ENCODE measurements around the gene MEIS2. TPM values are rescaled to one million over a fixed set of nuclear protein-coding genes. Genes with fewer than 3 reads are reported as not detected.

MEIS2 gene
- total RNA-seq: 10 to 100 TPM in 3 of 4 donors, 1 to 10 TPM in 1; 9.0 to 18.5 (median 16.3) TPM

DNA sequence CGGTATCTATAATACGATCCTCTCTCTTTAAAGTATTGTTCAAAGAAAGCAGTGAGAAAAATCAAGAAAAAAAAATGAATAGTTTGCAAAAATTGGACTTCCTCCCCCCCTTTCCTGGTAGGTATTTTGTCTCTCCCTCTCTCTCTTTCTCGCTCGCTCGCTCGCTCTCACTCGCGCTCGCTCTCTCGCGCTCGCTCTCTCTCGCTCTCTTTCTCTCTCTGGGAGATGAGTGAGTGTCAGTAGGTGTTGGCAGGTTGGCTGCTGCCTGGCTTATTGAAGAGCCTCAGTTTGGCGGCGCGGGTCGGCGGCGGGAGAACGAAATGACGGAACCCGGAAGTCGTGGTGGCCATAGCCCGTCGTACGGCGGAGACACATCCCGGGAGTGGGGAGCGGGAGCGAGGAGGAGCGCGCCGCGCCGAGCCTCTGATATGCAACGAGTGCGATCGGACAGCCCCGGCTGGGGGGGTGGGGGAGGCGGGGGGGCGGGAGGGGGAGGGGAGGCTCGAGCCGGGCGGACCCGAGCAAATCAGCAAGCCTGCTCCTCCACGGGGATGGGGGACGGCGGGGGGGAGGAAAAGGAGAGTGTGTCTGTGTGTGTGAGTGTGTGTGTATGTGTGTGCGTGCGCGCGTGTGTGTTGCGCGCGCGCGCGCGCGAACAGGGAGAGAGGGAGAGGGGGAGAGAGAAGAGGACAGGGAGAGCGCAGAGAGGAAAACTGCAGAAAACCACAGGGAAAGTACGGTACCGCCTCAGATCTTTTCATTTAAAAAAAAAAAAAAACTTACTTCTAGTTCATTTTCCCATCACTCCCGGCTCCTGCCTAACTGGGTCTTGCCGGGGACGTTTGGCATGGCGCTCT is at the start of gene MEIS2:
TSS of gene MEIS2 (minus strand) at position 441 of the 857 bp plus-strand sequence. CDS start 1,083 bp downstream, outside the sequence.
- Histone ChIP-seq H3K27ac (peak within 1 kb of the TSS; percentile 92), H3K4me1 (peaks cover 32% of the 10 kb centered on the region), H3K4me3 (peak within 1 kb of the TSS; percentile 76), H3K9me3 (no peaks in the 10 kb centered on the region), H3K27me3 (peaks cover 24% of the 10 kb centered on the region), H3K36me3 (no peaks in the 10 kb centered on the region)
- TF ChIP-seq POLR2AphosphoS5 (IDR thresholded peaks at IDR 0.05) (peak in 2 of 3 donors; percentile 36 to 85), EP300 (IDR thresholded peaks at IDR 0.05) (no peak), POLR2A (IDR thresholded peaks at IDR 0.05) (peak in 1 of 2 donors; percentile 69)
- TF ChIP-seq, protein P1, sequence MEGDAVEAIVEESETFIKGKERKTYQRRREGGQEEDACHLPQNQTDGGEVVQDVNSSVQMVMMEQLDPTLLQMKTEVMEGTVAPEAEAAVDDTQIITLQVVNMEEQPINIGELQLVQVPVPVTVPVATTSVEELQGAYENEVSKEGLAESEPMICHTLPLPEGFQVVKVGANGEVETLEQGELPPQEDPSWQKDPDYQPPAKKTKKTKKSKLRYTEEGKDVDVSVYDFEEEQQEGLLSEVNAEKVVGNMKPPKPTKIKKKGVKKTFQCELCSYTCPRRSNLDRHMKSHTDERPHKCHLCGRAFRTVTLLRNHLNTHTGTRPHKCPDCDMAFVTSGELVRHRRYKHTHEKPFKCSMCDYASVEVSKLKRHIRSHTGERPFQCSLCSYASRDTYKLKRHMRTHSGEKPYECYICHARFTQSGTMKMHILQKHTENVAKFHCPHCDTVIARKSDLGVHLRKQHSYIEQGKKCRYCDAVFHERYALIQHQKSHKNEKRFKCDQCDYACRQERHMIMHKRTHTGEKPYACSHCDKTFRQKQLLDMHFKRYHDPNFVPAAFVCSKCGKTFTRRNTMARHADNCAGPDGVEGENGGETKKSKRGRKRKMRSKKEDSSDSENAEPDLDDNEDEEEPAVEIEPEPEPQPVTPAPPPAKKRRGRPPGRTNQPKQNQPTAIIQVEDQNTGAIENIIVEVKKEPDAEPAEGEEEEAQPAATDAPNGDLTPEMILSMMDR (IDR thresholded peaks at IDR 0.05): no peak
- peak; percentile 95 to 96 for DNase-seq (ENCODE audit: low spot score in 2 of 2)
- under 1% methylated on average over 63 of the region's 67 CpGs for WGBS

DNA sequence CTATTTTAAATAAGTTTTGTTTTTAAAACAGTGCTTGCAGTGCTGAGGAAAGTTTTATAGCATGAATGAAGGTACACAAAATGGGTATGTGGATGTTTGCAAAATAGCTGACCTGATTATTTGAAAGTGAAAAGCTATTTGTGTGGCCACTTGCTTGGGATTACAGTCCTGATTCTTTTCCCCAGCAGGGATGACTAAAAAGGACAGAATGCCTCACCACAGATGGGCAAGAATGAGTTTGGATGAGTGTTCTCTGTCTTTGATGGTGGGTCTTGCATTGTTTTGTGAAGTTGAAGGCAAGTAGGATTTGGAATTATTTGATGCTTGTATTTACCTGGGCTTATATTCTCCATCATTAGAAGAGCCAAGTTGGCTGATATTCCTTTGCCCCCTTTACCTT is 48.8 kb upstream of the MEIS2 start:
- H3K27me3 ChIP-seq: peaks cover 6% of the 10 kb centered on the region
- DNase-seq (ENCODE audit: low spot score in 2 of 2): no peak
- no peaks in the 10 kb centered on the region for H3K4me1 ChIP-seq
- no peak overlapping the region for H3K4me3 ChIP-seq
- H3K36me3 ChIP-seq: no peaks in the 10 kb centered on the region
- H3K27ac ChIP-seq: no peak overlapping the region
- H3K9me3 ChIP-seq: no peaks in the 10 kb centered on the region
- TF ChIP-seq, protein P1 (IDR thresholded peaks at IDR 0.05): no peak
- TF ChIP-seq POLR2AphosphoS5 (IDR thresholded peaks at IDR 0.05) (no peak), POLR2A (IDR thresholded peaks at IDR 0.05) (no peak), EP300 (IDR thresholded peaks at IDR 0.05) (no peak)

DNA sequence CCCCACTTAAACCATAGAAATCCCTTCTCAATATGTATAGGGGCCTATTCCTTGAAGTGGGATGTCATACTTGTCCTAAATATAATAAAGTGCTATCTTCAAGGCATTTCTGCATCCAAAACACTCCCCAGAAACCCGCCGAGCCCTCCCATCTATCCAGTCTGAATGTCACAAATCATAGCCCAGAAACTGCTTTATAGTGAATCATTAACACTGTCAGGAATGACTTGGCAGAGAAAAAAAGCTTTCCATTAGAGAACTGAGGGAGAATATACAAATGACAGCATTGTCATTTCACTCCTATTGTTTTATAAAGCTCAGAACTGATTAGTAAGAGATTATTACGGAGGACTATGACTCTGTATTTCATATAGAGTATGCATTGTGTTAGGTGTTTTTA is 48.4 kb upstream of the MEIS2 start:
- H3K4me3 ChIP-seq: no peak overlapping the region
- TF ChIP-seq EP300 (IDR thresholded peaks at IDR 0.05) (no peak), POLR2A (IDR thresholded peaks at IDR 0.05) (no peak), POLR2AphosphoS5 (IDR thresholded peaks at IDR 0.05) (no peak)
- TF ChIP-seq, protein P1 (IDR thresholded peaks at IDR 0.05): no peak
- H3K27me3 ChIP-seq: peaks cover 6% of the 10 kb centered on the region
- no peaks in the 10 kb centered on the region for H3K9me3 ChIP-seq
- H3K4me1 ChIP-seq: no peaks in the 10 kb centered on the region
- H3K36me3 ChIP-seq: no peaks in the 10 kb centered on the region
- H3K27ac ChIP-seq: no peak overlapping the region
- DNase-seq (ENCODE audit: low spot score in 2 of 2): no peak
- WGBS: 69% methylated on average over 3 of the region's 3 CpGs

DNA sequence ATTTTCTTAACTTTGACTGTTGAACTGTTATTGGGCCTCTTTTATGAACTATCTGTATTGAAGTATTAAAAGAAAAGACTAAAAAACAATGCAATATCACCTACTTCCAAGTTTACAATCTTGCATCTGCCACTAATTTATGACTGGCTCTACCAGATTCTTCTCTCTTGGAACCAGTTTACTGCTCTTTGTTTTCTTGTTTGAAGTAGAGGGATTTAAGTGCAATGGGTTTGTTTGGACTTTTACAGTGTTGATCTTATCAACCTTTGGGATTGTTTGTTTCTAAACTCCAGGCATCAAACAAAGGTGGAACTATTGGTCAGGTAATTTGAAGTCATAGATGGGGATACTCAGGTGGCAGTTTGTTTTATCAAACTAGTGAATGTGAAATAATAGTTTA is 43.0 kb upstream of the MEIS2 start:
- H3K27me3 ChIP-seq: peaks cover 6% of the 10 kb centered on the region
- no peak for DNase-seq (ENCODE audit: low spot score in 2 of 2)
- H3K36me3 ChIP-seq: no peaks in the 10 kb centered on the region
- no peaks in the 10 kb centered on the region for H3K4me1 ChIP-seq
- no peak overlapping the region for H3K4me3 ChIP-seq
- no peak for TF ChIP-seq POLR2AphosphoS5 (IDR thresholded peaks at IDR 0.05)
- TF ChIP-seq, protein P1 (IDR thresholded peaks at IDR 0.05): no peak
- TF ChIP-seq EP300 (IDR thresholded peaks at IDR 0.05): no peak
- H3K27ac ChIP-seq: no peak overlapping the region
- H3K9me3 ChIP-seq: no peaks in the 10 kb centered on the region

DNA sequence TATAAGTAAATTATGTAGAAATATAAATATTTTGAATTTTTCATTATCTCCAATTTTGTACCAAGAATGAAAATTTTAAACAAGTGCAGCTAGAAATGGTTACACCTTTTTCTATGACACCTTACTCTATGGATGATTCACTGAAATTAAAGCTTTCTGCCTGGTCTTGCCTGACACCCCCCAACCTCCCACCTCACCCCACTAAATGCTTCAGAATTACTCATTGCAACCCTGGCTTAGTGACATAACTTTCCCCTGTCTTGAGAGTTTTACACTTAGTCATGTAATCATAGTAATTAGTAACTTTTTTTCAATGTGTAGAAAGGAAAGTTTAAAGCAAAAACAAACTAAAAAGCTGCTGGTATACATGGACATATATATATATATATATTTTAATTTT is 42.0 kb upstream of the MEIS2 start:
- no peak for TF ChIP-seq EP300 (IDR thresholded peaks at IDR 0.05)
- no peak for TF ChIP-seq POLR2AphosphoS5 (IDR thresholded peaks at IDR 0.05)
- no peak for TF ChIP-seq POLR2A (IDR thresholded peaks at IDR 0.05)
- TF ChIP-seq, protein P1 (IDR thresholded peaks at IDR 0.05): no peak
- no peaks in the 10 kb centered on the region for H3K36me3 ChIP-seq
- peaks cover 5% of the 10 kb centered on the region for H3K27me3 ChIP-seq
- H3K4me1 ChIP-seq: no peaks in the 10 kb centered on the region
- no peak for DNase-seq (ENCODE audit: low spot score in 2 of 2)
- no peak overlapping the region for H3K27ac ChIP-seq
- H3K4me3 ChIP-seq: no peak overlapping the region
- H3K9me3 ChIP-seq: no peaks in the 10 kb centered on the region

Measured in suprapubic skin (tissue), 4 donors.